ENCODE measurements around the gene DRC7. TPM values are rescaled to one million over a fixed set of nuclear protein-coding genes. Genes with fewer than 3 reads are reported as not detected.

The DRC7 gene
- total and polyA plus RNA-seq, 9 of the 15 experiments (the other 6 are each of a cell fraction or from before 2014, with no cell fraction given), result 0.04 to 0.33 (median 0.12) TPM; not detected in 3

DNA sequence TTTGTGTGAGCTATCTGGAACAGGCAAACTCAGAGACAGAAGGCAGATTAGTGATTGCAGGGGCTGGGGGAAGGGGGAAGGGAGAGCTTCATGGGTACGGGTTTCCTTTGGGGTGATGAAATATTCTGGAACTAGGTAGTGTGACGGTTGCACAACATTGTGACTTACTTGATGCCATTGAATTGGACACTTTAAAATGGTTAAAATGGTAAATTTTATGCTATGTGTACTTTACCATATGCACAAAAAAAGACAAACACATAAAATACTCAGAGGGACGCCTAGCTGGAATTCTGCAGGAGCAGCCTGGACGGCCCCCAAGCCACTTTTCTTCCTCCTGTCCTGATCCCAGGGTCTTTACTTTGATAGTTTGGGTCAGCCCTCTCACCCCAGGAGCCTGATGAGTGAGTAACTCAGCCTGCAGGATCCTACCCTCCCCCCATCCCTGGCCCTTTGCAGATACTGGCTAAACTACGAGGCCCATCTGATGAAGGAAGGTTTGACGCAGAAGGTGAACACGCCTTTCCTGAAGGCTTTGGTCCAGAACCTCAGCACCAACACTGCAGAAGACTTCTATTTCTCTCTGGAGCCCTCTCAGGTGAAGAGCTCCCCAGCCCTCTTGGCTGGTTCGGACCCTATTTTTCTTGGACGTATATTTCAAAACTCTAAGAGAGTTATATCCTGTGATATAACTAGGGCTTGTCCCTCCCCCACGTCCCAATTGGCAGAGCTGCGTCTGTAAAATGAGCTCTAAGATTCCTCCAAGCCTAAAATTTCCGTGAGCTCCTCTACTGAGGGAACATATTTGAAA is 18.7 kb upstream of the DRC7 start (continued):
- TF ChIP-seq, protein P1, sequence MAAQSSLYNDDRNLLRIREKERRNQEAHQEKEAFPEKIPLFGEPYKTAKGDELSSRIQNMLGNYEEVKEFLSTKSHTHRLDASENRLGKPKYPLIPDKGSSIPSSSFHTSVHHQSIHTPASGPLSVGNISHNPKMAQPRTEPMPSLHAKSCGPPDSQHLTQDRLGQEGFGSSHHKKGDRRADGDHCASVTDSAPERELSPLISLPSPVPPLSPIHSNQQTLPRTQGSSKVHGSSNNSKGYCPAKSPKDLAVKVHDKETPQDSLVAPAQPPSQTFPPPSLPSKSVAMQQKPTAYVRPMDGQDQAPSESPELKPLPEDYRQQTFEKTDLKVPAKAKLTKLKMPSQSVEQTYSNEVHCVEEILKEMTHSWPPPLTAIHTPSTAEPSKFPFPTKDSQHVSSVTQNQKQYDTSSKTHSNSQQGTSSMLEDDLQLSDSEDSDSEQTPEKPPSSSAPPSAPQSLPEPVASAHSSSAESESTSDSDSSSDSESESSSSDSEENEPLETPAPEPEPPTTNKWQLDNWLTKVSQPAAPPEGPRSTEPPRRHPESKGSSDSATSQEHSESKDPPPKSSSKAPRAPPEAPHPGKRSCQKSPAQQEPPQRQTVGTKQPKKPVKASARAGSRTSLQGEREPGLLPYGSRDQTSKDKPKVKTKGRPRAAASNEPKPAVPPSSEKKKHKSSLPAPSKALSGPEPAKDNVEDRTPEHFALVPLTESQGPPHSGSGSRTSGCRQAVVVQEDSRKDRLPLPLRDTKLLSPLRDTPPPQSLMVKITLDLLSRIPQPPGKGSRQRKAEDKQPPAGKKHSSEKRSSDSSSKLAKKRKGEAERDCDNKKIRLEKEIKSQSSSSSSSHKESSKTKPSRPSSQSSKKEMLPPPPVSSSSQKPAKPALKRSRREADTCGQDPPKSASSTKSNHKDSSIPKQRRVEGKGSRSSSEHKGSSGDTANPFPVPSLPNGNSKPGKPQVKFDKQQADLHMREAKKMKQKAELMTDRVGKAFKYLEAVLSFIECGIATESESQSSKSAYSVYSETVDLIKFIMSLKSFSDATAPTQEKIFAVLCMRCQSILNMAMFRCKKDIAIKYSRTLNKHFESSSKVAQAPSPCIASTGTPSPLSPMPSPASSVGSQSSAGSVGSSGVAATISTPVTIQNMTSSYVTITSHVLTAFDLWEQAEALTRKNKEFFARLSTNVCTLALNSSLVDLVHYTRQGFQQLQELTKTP (IDR thresholded peaks at IDR 0.05; ENCODE audit: low read depth in 1 of 2, partially characterized antibody in 2 of 2), result no peak
- TF ChIP-seq EWSR1 (IDR thresholded peaks at IDR 0.05; ENCODE audit: borderline replicate concordance, low read depth, partially characterized antibody), result no peak
- peak; percentile 61; the same call in 1 of the 2 replicates for TF ChIP-seq ATF7 (IDR thresholded peaks at IDR 0.05)
- TF ChIP-seq NCOR1 (IDR thresholded peaks at IDR 0.05), result no peak
- TF ChIP-seq BDP1 (IDR thresholded peaks at IDR 0.05; ENCODE audit: insufficient read depth, insufficient read length), result no peak
- TF ChIP-seq MED1 (CRISPR knock-in tag; IDR thresholded peaks at IDR 0.05; ENCODE audit: borderline replicate concordance), result no peak
- no peak for TF ChIP-seq HEY1 (CRISPR knock-in tag; IDR thresholded peaks at IDR 0.05; ENCODE audit: borderline replicate concordance)
- TF ChIP-seq, protein P2, sequence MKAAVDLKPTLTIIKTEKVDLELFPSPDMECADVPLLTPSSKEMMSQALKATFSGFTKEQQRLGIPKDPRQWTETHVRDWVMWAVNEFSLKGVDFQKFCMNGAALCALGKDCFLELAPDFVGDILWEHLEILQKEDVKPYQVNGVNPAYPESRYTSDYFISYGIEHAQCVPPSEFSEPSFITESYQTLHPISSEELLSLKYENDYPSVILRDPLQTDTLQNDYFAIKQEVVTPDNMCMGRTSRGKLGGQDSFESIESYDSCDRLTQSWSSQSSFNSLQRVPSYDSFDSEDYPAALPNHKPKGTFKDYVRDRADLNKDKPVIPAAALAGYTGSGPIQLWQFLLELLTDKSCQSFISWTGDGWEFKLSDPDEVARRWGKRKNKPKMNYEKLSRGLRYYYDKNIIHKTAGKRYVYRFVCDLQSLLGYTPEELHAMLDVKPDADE (conservative IDR thresholded peaks at IDR 0.05; ENCODE audit: control insufficient read depth, low read depth, low read length), result no peak
- TF ChIP-seq U2AF1 (optimal IDR thresholded peaks at IDR 0.05; ENCODE audit: low read depth, low read length), result no peak
- 0 out of 2 replicates have a peak, but pooled peaks have one; percentile 11 for TF ChIP-seq HDAC2 (IDR thresholded peaks at IDR 0.05)
- TF ChIP-seq, protein P3, sequence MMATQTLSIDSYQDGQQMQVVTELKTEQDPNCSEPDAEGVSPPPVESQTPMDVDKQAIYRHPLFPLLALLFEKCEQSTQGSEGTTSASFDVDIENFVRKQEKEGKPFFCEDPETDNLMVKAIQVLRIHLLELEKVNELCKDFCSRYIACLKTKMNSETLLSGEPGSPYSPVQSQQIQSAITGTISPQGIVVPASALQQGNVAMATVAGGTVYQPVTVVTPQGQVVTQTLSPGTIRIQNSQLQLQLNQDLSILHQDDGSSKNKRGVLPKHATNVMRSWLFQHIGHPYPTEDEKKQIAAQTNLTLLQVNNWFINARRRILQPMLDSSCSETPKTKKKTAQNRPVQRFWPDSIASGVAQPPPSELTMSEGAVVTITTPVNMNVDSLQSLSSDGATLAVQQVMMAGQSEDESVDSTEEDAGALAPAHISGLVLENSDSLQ (IDR thresholded peaks at IDR 0.05), result no peak
- TF ChIP-seq, protein P4, sequence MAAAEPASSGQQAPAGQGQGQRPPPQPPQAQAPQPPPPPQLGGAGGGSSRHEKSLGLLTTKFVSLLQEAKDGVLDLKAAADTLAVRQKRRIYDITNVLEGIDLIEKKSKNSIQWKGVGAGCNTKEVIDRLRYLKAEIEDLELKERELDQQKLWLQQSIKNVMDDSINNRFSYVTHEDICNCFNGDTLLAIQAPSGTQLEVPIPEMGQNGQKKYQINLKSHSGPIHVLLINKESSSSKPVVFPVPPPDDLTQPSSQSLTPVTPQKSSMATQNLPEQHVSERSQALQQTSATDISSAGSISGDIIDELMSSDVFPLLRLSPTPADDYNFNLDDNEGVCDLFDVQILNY (CRISPR knock-in tag; IDR thresholded peaks at IDR 0.05), result no peak
- TF ChIP-seq TAF15 (IDR thresholded peaks at IDR 0.05; ENCODE audit: low read depth, low read length), result no peak
- TF ChIP-seq, protein P5, sequence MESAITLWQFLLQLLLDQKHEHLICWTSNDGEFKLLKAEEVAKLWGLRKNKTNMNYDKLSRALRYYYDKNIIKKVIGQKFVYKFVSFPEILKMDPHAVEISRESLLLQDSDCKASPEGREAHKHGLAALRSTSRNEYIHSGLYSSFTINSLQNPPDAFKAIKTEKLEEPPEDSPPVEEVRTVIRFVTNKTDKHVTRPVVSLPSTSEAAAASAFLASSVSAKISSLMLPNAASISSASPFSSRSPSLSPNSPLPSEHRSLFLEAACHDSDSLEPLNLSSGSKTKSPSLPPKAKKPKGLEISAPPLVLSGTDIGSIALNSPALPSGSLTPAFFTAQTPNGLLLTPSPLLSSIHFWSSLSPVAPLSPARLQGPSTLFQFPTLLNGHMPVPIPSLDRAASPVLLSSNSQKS (CRISPR knock-in tag; IDR thresholded peaks at IDR 0.05), result no peak
- TF ChIP-seq OTX1 (CRISPR knock-in tag; IDR thresholded peaks at IDR 0.05), result no peak
- no peak for TF ChIP-seq KLF1 (tag; IDR thresholded peaks at IDR 0.05)
- TF ChIP-seq L3MBTL2 (IDR thresholded peaks at IDR 0.05), result peak; percentile 45
- TF ChIP-seq TOE1 (IDR thresholded peaks at IDR 0.05; ENCODE audit: borderline replicate concordance), result no peak
- no peak for TF ChIP-seq TOE1 (CRISPR knock-in tag; IDR thresholded peaks at IDR 0.05; ENCODE audit: borderline replicate concordance, low read depth)
- no peak for TF ChIP-seq SPI1 (IDR thresholded peaks at IDR 0.05; ENCODE audit: borderline replicate concordance, low read depth, low read length)
